GM18868 (cell line): ENCODE measurements around the gene SMU1.
A peak's percentile ranks its signal among the peaks of the same experiment; 100 is the strongest.
"Not testable (repeated sequence)": the region's sequence is repeated elsewhere in the genome, so short reads cannot be mapped to it uniquely, and the experiment has no call there.

Experiments
- ATAC-seq: cut with Tn5 transposase; IDR thresholded peaks from one replicate; pipeline ENCODE4 v1.9.1; 2021; ENCODE audit warnings: mild to moderate bottlenecking, moderate library complexity; ENCODE audit not compliant: unreplicated experiment

The SMU1 gene

DNA sequence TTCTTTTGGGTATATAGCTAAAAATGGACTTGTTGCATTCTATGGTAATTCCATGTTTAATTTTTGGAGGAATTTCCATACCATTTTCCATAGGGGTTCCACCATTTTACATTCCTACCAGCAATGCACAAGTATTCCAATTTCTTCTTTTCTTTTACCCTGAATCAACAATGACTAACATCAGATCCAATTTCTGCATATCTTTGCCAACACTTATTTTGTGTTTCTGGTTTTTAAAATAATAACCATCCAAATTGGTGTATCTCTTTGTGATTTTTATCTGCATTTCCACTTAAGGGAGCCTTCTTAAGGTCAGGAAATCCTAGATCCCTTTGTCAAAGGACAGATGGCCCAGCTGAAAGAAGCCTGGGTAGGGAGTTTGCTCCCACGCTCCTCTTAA, 29.5 kb upstream of the SMU1 start:
- ATAC-seq = no peak

DNA sequence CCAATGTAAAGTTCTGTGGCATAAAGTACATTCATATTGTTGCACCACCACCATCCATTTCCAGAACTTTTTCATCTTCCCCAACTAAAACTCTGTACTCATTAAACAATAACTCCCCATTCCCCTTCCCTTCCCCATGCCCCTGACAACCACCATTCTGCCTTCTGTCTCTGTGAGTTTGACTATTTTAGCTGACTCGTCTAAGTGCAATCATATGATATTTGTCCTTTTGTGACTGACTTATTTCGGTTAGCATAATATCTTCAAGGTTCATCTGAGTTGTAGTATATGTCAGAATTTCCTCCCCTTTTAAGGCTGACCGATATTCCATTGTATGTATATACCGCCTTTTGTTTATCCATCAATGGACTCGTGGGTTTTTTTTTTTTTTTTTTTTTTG, 29.0 kb upstream of the SMU1 start:
- ATAC-seq = no peak

DNA sequence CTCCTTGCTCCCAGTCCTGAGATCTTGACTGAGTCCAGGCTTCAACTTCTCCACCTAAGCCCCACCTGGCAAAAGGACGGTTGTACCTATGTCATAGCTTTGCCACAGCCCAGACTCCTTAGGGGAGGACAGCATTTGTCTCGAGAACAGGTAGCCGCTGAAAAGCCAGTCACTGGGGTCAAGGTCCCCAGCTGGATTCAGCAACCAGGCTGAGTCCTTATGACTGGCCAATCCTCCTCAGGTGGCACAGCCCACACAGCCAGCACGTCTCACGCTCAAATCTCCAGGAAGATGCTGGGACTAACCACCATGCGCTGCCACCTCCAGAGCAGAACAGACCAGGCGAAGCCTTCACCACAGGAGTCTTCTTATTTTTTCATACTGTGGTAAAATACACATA, 27.9 kb upstream of the SMU1 start:
- no peak for ATAC-seq

DNA sequence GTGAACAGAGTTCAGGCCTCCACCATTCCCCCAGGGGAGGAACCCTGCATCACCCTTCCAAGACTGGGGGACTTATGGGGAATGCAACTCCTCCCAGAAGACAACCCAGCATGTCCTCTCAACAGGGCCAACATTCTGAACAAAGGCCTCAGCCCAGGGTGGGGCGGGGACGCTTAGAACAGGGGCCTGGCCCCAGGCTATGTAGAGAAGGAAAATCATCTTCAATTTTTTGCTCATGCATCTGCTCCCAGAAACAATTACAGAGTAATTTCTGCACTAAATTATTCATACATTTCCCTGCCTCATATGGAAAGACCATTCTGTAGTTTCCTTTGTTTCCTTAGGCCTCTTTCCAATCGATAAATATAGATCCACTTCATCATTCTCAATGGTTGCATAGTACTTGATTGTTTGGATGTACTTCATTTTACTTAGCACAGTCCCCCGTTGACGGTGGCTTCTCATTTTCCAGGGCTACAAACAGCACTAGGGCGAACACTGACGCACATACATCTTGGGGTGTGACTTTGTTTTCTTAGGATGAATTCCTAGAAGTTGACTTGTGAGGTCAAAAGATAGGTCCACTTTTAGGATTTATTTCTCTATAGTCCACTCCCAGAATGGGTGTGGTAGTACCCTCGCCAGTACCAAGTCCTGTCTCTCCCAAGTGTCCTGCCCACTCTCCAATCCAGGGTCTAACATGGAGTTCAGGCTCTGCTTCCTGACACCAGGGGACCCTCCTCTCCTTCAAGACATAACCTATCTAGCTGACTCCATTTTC, 27.2 kb upstream of the SMU1 start:
- no peak for ATAC-seq

DNA sequence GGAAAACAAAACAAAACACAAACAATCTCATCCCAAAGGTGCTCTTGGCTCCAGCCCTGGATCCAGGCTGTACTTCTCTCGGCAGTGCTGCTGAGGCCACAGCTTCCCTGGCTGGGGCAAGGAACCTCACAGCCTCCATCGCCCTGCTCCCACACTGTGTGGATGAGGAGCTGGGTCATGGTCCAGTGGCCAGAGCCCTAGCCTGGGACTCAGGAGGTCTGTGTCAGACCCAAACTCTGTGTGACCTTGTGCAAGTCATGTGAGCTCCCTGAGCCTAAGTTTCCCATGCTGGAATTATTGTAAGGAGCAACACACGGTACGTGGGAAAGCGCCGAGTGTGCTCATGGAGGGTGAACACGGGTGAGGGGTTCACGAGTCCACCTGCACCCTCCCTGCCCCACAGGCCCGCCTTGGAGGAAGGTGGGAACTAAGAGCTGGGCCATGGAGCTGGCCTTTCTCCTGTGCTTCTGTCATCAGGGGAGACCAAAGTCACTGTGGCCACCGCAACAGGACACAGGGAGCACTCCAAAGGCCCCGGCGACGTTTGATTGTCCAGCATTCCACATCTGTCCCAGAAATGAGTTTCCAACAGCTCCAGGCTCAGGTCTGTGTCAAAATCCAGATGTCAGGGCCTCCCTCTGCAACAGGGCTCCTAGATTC, 26.2 kb upstream of the SMU1 start:
- ATAC-seq = no peak

DNA sequence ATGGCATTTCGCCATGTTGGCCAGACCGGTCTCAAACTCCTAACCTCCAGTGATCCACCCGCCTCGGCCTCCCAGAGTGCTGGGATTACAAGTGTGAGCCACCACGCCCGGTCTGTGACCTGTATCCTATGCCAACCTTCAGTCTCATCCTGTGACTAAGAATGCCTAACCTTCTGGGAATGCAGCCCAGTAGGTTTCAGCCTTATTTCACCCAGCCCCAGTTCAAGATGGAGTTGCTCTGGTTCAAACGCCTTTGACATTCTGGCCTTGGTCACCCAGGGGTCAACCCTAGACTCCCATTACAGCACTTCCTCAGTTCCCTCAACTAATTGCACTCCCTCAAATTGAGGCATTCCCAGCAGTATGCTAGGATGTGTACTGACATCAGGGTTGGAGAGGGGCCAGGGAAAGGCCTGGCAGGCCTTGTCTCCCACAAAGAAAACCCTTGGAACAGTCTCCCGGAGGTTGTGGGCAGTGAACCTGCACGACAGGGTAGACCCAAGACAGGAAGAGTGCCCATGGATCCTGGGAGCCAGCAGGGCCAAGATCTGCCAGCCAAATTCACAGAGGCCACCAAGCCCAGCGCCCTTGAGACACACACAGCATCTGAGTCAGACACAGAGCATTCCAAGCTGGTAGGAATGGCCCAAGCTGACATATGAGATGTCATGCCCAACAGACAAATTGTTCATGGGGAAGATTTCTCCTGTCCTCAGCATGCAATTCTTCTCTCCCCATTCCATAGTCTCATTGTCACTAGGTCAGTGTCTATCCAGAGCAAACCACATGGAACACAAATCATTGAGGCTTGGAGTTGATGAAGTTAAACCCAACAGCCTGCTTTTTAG, 24.9 kb upstream of the SMU1 start:
- ATAC-seq = no peak

DNA sequence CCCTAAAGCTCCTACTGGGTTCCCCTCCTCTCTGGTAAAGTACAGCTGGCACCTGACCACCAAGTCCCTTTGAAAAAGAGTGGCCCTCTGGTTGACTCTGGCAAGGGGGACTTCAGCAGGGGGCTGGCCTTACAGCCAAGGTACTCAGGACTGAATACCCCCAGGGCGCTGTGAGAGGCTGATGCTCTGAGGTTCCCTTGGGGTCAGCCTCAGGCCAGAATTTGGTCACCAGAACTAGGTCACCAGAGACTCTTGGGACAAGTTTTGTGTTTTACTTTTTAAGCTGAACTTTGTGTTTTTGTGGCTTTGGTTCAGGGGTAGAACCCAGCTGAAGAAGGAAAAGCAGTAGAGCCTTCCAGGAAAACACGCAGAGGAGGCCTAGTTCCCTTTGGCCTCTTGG, 23.3 kb upstream of the SMU1 start:
- ATAC-seq = no peak

DNA sequence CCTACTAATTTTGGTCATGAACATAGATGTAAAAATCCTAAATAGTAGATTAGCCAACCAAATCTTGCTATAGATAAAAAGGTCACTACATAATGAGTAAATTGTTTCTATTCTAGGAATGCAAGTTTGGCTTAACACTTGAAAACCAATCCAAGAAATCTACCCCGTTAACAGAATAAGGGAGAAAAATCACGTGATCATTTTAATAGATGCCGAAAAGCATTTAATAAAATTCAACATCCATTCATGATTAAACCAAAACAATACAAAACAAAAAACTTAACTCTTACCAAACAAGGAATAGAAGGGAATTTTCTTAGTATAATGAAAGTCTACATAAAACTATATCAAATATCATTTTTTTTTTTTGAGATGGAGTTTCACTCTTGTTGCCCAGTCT, 20.7 kb upstream of the SMU1 start:
- no peak for ATAC-seq

DNA sequence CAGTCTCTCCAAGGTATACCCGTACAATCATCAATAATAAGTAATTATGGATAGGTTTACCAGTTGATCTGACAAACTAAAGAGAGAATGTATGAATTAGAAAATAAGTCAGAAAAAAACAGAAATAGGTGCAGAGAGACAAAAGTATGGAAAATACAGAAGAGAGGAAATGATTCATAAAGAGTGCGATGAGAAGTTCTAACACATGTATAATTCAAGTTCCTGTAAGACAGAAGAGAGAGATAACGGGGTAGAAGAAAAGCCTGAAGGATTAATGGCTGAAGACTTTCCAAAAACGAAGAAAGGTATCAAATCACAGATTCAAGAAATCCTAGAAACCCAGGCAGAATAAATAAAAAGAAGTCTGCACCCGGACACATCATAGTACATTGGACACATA, 16.2 kb upstream of the SMU1 start:
- no peak for ATAC-seq

DNA sequence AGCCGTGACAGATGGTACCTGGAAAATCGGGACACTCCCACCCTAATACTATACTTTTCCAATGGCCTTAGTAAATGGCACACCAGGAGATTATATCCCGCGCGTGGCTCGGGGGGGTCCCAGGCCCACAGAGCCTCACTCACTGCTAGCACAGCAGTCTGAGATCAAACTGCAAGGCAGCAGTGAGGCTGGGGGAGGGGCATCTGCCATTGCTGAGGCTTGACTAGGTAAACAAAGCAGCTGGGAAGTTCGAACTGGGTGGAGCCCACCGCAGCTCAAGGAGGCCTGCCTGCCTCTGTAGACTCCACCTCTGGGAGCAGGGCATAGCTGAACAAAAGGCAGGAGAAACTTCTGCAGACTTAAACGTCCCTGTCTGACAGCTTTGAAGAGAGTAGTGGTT, 9.2 kb upstream of the SMU1 start:
- not testable (repeated sequence) for ATAC-seq

DNA sequence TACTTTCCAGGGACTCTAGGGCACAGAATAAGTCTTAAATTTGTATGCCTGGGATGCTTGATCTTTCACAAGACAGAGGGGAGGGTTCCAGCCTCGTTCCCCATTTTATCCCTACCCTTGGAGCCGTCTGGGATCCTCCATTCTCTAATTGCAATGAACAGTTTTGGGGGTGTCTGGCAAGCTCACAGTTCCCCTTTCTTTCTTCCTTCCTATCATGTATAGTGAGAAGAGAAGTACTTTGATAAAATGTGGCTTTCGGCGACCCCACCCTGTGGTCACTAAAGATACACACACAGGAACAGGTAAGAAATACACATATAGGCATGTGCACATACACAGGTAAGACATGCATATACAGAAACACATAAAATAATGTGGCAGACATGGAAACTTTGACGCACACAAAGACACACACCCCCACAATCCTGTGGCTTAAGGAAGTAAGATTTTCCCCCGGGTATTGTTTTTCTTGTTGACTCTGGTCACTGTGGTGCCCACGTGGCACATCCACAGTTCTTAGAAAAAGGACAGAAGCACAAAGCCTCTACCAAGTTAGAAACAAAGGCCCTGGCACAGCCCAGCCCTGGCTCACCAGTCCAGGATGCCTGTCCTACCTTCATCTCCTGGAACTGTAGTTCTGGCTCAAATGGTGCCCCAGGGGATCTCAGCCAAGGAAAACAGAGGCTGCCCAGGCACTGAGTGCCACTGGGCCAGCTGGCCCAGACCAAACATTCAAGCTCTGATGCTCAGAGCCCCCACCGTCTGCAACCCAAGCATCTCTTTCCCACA, 6.3 kb upstream of the SMU1 start:
- no peak for ATAC-seq

DNA sequence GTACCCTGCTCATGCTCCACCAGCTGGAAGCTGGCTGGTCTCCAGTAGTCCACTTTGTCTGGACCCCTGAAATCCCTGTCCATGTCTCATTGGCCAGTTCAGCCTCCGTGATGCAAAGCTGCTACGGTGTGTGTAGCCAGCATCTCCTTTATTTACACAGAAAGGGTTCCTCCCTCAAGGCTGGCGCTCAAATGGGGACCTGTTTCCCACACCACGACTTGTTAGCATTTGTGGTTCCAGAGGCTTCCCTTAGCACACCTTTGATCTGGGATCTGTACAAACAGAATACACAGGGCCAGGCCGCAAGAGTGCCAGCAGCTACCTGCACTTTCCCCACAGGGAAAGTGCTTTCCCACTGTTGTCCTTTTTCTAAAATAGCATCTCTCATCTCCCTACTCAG, 5.7 kb upstream of the SMU1 start:
- ATAC-seq = no peak

DNA sequence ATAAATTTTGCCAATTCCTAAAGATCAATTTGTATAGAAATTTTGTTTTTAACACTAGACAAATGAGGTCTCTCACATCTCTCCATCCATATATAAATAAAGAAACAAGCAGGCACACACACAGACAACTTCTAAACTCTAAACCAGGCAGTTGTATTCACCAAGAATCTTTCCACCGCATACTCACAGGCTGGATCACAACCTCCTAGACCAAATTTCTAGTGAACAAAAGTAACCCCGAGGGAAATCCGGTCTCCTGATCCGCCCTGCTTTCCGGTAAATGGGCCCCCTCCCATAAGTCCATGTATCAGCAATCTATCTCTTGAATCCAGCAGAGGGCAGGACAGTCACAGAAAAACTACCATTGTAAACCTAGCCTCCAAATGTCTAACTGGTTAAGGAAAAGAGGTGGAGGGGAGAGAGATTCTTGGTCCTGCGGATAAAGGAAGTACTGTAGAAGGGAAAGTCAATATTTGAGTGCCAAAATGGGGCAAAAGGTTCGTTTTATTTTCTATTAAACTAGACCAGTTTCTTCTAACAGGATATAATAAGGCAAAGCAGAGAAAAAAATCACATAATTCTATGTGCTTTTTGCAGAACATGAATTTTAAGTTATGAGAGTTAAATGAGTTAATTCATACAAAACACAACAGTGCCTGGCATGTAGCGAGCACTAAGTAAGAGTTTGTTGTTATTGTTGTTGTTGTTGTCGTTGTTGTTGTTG, 4.8 kb upstream of the SMU1 start:
- ATAC-seq = peak; percentile 56

DNA sequence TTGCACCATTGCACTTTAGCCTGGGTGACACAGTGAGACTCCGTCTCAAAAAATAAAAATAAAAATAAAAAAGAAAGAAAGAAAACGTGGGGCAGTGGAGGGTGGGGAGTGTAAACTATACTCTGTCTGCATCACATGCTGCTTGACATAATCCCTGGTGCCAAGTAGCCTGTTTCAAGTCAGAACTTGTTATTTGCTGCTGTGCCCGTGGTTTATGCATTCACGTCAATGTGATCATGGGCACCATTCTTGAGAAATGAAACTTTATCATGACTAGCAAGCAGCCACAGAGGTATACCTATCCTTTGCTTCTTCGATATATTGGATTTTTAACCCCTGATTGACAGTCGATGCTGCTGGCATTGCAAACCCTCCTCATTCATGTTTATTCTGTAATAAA, 4.1 kb upstream of the SMU1 start:
- no peak for ATAC-seq

DNA sequence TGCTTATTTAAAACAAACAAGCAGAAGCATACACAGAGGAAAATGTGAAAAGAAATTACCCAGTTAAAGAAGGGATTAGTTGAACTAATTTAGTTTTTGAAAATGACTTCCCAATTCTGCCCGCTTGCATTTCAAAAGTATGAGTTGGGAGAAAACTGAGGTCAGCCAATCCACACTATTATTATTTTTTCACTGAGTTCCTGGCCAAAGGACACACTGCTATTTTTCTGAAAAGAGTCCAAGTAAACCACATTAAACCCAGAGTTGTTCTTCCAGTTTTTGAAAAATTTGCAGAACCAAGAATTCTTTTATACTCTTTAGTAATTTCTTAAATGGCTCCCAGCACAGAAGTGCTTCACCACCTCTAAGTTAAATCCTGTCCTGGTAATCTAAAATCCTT, 7.5 kb downstream of the SMU1 start:
- no peak for ATAC-seq

DNA sequence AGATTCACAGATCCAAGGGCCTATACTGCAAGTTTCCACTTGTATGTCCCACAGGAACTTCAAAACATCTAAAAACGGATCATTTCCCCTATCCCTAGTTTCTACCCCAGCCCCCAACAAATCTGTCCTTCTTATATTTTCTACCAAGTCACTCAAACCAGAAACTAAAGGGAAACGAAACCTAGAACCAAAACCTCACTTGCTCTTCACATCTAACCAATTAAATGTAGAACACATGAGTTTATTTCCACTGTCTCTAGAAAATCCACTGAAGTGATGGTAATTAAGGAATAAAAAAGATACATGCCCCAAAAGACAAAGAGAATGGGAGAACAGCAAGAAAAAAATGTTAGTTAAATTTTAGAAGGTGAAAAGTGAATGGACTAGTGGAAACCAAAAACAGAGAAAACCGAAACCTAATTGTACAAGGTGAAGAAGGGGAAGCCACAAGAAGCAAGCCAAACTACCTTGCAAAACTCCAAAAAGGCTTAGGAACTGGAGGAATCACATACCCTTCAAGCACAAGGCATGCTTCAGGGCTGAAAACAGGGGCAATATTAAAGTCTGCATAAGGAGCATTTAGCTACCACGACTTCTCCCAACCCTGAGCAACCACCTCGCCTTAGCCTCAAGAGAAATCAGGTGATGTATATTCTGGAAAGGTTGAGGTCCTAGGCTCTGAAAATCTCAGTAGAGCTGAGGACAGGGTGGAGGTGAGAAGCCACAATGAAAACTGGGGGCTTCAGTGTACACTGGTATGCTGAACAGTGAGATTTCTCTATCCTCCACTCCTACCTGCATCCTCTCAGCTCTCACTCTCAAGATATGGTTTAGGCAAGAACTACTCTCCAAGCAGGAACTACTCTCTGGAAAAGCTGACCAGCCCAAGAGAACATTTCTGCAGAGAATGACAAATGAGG, 11.1 kb downstream of the SMU1 start:
- peak; percentile 96 for ATAC-seq

DNA sequence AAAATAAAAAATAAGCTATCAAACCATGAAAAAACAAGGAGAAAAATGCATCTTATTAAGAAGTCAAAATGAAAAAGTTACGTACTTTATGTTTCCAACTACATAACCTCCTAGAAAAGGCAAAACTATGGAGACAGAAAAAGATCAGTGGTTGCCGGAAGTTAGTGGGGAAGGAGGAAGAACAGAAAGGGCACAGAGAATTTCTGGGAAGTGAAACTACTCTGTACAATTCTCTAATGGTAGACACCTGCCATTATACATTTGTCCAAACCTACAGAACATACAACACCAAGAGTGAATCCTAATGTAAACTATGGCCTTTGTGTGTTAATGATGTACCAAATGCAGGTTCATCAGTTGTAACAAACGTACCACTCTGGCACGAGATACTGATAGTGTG, 25.3 kb downstream of the SMU1 start:
- ATAC-seq = no peak

DNA sequence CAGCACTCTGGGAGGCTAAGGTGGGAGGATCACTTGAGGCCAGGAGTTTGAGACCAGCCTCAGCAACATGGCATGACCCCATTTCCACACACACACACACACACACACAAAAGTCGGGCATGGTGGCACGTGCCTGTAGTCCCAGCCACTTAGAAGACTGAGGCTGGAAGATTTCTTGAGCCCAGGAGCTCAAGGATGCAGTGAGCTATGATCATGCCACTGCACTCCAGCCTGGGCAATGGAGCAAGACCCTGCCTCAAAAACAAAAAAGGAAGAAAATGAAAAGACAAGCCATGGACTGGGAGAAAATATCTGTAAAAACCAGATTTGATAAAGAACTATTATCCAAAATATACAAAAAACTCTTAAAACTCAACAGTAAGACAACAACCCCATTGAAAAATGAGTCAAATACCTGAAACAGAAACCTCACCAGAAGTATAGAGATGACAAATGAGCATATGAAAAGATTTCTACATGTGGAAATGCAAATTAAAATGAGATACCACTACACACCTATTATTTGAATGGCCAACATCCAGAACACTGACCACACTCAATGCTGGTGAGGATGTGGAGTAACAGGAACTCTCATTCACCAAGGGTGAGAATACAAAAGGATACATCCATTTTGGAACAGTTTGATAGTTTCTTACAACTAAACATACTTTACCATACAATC, 26.7 kb downstream of the SMU1 start:
- ATAC-seq = peak; percentile 70

DNA sequence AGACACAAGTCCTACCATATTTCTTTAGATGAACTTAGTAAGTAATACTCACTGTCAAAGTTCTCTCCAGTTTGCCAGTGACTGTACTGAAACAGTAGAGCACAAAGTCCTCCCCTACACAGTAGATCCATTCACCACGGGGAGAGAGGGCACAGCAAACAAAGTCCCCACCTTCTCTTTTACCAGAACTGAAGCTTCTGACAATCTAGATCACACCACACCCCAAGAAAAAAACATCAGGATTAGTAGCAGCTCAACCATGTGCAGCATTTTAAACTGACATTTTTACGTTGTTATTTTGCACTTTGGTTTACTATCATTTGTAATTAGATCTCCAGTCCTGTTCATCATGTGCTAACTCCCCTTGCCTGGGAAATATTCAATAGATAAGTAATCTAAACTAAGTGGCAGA, 28.4 kb downstream of the SMU1 start:
- no peak for ATAC-seq
